MV-4-11 (cell line): ENCODE results near the gene GRK5.

ENCODE experiments used
- DNase-seq: peaks from one replicate; lab custom pipeline; 2025; lab: John Stamatoyannopoulos, UW

GRK5 gene

GRCh38 chr10:119483839-119484238 is 276.5 kb downstream of the GRK5 start:
- DNase-seq = peak; percentile 10

DNA sequence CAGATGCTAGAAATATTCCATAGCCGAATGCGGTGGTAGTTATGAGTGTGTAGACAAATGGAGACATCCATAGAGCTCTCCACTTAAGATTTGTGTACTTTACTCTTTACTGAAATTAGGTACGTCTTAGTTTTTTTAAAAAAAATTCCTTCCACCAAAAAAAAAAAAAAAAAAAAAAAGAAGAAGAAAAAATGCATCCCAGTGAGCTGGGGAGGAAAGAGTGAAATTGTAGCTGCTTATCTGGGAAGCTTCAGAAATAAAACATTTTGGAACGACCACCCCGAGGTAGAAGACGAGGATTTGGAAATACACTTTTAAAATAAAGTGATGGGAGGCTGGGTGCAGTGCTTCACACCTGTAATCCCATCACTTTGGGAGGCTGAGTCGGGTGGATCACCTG is 281.3 kb downstream of the GRK5 start:
- DNase-seq = no peak

DNA sequence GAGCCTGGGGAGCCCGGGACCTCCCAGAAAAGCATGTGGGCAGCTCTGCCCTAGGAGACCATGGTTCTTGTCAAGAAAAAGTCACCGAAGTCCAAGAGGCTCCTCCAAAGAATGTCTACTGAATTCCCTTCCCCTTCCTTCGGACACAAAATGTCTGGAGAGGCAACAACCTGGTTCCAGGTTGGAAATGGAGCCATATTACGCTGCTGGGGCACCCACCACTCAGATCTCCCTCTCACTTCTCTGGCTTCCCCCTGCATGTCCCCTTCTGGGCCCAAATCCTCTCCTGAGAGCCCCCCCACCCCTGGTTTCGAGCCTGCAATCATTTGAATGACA is 282.6 kb downstream of the GRK5 start:
- no peak for DNase-seq

DNA sequence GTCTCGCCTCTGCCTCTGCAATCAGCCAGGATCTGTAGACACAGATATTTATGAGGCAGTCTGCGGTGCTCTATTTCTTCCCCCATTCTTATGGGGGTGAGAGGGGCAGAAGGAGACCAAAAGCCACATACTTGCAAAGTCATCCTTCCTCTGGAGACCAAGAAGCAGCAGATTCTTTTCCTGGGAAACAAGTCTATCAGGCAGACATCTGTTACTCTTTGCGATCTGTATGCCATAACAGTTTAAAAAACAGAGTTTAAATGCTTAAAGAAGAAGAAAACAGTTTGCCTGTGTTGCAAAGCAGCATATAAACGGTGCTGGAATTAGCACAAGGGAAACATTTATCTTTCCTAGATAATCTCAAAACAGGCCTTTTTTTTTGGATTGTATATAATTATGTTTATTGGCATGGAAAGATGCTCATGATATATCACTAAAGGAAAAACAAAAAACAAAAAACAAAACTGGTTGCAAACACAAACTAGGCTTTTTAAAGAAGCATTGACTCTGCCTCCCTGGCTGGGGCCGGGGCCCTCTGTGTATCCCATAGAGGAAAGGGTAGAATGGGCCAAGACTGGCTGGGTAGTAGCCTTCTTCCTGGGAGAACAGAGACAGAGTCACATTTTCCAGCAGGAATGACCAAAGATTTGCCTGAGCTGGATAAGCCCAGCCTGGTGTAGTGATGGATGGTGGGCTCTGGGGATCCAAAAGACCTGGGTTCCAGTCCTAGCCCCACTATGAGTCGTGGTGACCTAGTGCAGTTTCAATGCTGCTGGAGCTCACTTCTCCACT is 284.8 kb downstream of the GRK5 start:
- no peak for DNase-seq

DNA sequence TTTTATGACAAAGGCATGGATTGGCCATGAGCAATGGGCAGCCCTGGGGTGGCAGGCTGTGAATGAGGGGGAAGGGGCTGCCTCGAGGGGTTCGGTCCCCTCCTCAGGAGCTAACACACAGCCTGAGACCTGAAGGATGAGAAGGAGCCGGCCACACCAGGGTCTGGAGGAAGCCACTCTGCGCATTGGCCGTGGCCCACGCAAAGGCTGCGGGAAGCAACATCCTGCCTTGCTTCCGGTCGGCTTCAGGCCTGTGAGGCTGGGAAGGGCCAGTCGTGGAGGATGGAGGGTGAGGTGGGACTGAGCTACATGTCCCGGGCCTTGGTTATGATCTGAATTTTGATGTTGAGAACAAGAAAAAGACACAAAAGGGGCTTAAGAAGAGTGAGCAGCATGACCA is 285.8 kb downstream of the GRK5 start:
- no peak for DNase-seq

DNA sequence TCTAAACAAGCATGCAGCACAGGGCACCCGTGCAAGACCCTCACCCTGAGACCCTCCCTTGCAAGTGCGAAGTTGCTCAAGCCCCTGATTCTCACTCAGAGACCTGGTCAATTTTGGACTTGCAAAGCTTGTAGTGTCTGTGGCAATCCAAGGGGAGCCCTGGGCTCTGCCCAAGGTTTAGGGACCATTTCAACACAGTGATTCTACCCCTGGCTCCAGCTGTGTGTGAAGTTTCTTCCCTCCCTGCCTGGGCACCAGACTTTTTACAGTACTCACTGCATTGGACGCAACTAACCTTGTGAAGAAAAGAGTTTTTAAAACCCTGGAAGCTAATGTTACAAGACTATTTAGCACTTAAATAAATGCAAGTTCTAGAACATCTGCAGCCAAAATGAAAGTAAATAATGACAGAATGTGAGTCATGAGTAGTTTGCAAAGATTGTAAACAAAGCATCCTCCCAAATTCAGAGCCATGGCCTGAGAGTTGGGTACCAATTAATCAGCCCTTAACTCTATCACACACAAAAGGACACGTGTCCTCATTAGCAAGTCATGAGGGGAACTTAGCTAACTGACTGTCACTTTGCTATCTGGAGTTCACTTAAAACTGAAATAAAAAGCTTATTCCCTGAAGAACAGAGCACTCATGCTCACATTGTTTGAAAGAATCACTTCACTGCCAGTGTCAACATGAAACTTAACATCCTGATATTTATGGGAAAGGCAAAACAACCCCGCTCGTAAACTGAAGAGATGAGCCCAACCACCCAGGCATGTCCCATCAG is 287.1 kb downstream of the GRK5 start:
- no peak for DNase-seq

- no peak for DNase-seq
Measured at GRCh38 chr10:119495021-119495505, 287.7 kb downstream of the GRK5 start.

GRCh38 chr10:119495545-119495944 is 288.2 kb downstream of the GRK5 start:
- no peak for DNase-seq

DNA sequence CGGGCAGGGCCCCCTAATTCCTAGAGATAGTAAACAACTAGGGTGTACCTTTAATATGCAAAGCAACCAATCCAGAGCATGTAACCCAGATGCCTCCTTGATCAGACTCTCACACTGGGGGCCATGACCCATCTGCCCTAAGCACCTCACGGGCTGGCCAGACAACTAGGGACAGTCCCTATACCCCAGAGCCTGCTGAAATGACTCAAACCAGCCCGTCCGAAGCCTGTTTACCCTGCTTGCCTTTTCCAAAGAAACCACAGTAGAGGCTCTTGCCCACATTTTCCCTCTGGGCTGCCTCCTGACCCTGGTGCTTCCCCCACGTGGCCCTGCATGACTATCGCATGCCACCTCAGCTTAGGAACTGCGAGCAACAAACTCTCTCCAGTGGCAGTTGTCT is 288.9 kb downstream of the GRK5 start:
- DNase-seq = no peak

- DNase-seq = no peak
Measured at GRCh38 chr10:119497243-119497642, 289.9 kb downstream of the GRK5 start.

DNA sequence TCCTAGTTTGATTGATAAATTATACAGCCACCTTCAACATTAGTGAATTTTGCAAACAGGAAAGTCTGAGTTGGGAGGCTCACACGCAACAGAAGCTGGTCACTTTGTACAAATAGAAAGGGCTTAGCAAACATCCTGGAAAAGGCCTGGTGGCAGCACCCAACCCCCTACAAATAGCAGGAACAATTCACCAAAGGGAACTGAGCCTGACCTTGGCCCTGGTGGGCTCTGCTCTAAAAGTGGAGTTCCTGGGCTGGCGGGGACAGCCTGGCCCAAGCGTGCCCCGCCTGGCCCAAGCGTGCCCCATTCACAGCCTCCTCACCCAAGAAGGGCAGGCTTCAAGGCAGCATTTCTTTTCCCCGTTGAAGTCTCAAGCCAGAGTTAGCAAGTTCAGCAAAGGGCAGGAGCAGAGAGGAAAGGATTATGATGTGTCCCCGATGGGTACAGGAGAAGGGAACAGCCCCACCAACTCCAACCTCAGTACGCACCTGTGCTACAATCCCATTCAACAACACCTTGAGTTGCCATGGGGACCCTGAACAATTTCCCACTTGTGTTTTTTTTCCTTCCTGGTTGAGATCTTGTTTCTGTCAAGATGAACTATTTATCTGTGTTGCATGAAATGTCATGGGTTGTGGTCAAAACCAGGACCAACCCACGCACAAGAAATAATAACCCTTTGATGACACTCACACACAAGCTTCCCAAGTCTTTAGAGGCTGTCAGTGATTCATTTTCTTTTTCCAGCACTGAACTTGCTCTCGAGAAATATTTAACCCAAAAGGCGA is 291.7 kb downstream of the GRK5 start:
- no peak for DNase-seq

GRCh38 chr10:119499677-119500002 is 292.3 kb downstream of the GRK5 start:
- no peak for DNase-seq

DNA sequence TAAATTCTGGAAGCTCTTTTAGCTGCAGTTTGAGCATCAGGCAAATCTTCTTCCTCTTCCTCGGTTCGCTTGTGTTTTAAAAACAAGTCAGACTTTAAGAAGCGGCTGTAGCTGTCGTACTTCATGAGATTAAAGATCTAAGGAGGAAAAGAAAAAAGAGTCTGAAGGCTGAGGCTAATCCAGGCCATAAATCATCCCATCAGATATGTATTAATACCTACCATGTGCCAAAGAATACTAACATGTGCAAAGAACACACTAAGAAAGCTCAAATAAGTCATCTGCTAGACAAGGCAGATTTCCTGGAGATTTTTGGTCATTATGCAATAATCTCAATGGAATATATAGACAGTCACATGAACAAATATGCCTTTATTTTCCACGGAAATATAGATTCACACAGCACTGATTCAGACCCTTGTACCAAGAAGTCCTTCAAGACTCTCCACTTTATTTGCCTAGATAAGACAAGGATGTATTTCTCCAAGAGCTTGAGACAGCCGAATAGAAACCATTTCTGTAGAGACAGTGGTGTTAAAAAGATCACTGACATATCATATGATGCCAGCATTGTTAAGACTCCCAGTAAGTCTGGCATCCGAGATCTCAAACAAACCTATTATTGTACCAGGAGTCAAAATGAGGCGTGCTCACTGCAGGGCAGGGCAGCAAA is 292.9 kb downstream of the GRK5 start:
- no peak for DNase-seq

DNA sequence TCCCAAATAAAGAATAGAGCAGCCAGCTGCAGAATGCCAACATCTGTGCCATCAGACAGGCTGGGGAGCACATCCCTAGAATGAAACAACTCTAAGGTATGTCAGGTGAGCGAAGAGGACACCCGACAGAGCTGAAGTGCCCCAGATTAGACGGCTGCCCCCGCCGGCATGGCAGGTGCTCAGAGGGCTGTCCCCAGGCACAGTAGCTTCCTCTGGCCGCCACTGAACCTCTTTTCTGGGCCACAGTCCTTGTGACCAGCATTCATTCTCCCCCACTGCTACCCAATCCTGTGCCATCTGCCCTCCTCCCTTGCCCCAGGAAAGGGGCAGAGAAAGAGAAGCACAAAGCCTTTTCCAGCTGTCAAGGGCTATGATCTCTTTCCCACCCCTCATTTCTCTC is 293.4 kb downstream of the GRK5 start:
- DNase-seq = no peak

- DNase-seq = no peak
Measured at GRCh38 chr10:119501690-119502089, 294.3 kb downstream of the GRK5 start.

GRCh38 chr10:119502209-119502608 is 294.8 kb downstream of the GRK5 start:
- DNase-seq = no peak

- no peak for DNase-seq
Measured at GRCh38 chr10:119502618-119503155, 295.3 kb downstream of the GRK5 start.

GRCh38 chr10:119503821-119504220 is 296.4 kb downstream of the GRK5 start:
- DNase-seq = no peak

- DNase-seq = no peak
Measured at GRCh38 chr10:119504651-119505050, 297.3 kb downstream of the GRK5 start.

DNA sequence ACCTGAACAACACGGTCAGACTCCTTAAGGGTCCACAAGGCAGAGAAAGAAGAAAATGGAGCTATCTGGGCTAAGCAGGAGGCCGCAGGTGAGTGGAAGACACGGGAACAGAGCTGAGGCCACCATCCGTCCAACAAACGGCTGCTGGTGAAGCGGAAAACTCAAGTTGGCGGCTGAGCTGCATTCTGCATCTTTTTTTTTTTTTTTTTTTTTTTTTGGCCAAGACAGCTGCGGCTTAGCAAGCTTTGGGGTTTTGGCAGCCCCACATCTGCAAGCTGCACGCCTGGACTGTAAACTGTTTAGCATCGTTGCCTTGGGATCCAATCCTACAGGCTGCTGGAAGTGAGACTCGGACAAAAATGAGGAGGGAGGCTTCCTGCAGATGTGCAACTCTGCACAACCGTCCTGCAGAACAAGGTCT is 297.8 kb downstream of the GRK5 start:
- DNase-seq = no peak
